Renal cortical epithelial cell (primary cell): Measurements from ENCODE around the gene PKD1. TPM values are rescaled to one million over a fixed set of nuclear protein-coding genes. Genes with fewer than 3 reads are reported as not detected.
"Not testable (repeated sequence)": the region's sequence is repeated elsewhere in the genome, so short reads cannot be mapped to it uniquely, and the experiment has no call there.

Experiments used
- DNase-seq: peaks from one replicate; pipeline ENCODE4 v3.0.0-alpha.2; 2011; ENCODE audit warnings: low read depth
- total RNA-seq: library from RNA; depleted of rRNA; stranded (reverse); fragments of >200 nt; gene quantifications from 2 replicates; pipeline ENCODE4 v1.2.3, GENCODE V29; 2014

PKD1 gene
- total RNA-seq, 1 donor from 2014 or later = 98.0 TPM

- peak; percentile 16 for DNase-seq
These were observed 10.8 kb downstream of the PKD1 start for GRCh38 chr16:2124694-2125444.

GRCh38 chr16:2124377-2124693 lies 11.4 kb downstream of the PKD1 start:
- not testable (repeated sequence) for DNase-seq

- DNase-seq = not testable (repeated sequence)
These were observed 11.9 kb downstream of the PKD1 start for GRCh38 chr16:2123706-2124376.

DNA sequence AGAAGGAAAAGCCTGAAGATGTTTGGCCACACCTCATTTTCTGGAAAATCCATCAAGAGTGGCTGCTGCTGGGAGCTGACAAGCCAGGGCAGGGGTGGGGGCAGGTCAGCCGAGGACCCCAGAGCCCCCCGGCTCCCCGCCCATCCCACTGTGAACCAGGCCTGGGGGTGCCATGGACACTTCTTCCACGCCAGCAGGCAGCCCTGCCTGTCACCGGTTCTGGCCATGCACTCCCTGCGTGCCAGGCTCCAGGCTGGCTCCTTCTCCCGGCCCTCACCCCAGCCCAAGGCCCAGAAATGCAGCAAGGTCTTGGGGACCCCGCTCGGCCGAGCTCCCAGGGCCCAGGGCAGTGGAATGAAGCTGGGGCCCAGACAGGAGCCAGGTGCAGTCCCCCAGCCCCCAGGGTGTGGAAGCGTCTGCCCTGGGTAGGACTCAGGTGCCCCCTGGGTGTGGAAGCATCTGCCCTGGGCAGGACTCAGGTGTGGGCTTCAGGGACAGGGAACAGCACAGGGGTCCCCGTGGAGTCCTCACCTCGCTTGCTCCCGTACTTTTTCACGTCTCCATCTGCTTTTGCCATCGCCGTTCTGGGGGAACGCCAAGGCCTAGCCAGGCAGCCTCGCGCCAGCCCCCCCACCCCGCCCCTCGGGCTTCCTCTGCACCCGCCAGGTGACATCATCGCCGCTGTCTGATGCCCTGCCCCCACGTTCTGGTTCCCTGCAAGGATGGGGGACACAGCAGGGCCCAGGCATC lies 12.6 kb downstream of the PKD1 start:
- DNase-seq = not testable (repeated sequence)

DNA sequence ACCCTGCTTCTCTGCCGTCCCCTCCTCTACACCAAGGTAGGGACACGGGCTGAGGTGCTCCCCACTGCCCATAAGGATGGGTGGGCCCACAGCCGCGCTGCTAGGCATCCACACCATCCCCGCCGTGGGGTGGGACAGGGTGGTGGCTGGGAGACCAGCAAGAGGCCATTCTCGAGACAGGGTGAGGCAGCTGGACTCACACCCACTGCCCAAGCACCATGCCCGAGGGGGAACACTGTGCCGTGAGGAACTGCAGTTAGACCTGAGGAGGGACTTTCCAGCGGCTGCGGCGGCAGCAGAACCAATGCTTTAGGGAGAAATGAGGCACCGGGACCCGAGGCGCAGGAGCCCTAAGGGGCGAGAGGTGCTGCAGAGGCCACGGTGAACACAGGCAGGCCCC lies 13.3 kb downstream of the PKD1 start:
- DNase-seq = no peak

- no peak for DNase-seq
These were observed 13.8 kb downstream of the PKD1 start for GRCh38 chr16:2121853-2122252.

DNA sequence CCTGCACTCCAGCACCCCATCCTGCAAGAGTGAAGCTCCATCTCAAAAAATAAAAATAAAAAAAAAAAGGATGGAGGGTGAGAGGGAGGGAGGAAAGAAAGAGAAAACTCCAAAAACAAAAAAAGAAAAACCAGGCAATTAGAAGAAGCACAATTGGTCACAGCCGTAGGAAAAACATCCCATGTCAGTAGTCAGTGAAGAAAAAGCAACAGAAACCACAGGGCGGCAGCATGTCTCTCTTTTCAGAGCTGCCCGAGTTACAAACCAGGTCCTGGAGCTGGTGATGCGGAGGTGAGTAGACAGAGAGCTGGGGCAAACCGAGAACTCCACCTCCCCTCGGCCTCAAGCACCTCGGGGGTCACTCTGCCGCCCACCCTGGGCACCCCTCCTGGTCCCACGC lies 14.4 kb downstream of the PKD1 start:
- DNase-seq = not testable (repeated sequence)

- not testable (repeated sequence) for DNase-seq
These were observed 17.6 kb downstream of the PKD1 start for GRCh38 chr16:2117960-2118722.

DNA sequence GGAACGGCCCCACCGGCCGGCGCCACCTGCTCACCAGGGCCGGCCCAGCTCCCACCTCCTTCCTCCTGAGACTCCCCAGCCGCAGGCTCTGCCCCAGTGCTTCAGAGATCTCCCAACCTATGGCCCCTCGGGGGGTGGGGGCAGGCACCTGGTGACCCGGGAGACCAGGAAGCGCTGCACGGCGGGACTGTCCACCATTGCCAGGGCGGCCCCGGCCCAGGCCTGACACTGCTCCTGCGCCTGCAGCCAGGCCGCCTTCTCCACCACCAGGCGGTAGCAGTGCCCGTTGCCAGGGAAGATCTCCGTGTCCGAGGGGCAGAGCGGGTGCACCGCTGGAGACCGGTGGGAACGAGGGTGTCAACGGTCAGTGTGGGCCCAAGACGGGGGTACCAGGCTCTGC lies 18.4 kb downstream of the PKD1 start:
- not testable (repeated sequence) for DNase-seq

GRCh38 chr16:2116428-2116827 lies 19.3 kb downstream of the PKD1 start:
- not testable (repeated sequence) for DNase-seq

DNA sequence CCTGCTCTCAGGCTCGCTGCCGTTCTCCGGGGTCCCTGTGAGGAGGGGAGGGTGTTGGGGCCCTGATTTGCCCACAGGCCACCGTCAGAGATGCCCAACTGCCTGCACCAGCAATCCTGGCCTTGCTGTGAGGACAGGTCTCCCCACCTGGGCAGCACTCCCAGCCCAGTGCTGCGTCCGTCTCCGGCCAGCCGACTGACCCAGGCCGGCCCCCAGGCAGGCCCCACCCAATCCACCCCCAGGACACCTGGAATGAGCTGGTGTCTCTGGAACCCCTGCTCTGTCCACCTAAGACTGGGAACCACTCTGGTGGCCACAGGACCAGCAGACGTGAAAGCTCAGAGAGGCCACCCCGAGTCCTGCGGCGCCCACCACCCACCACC lies 20.1 kb downstream of the PKD1 start:
- DNase-seq = no peak

DNA sequence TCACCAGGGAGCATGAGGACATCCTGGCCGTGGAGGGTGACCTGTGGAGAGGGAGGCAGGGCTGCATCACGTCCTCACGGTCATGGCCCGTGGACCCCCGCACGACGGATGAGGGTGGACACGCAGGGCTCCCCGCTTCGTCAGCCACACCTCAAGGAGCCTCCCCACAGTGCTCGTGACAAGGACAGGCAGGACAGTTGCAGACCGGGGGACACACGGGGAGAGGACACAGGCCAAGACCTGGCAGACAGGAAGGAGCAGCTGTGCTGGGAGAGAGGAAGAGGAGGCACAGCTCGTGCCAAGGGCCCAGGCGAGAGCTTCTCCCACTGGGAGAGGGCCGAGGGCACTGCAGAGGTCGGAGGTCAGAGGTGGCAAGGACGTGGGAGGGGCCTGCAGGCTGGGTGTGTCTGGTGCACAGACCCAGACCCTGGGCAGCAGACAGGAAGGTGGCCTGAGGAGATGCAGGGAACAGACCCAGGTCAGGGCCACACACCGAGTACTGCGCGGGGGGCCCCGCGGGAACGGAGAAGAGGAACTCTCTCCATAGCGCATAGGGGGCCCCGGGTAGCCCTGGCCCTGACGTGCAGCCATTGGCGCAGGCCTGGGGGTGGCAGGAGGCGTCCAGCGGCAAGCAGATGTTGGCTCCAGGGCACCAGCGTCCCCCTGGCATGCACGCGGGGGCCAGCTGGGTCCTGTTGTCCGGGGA lies 20.7 kb downstream of the PKD1 start:
- not testable (repeated sequence) for DNase-seq

DNA sequence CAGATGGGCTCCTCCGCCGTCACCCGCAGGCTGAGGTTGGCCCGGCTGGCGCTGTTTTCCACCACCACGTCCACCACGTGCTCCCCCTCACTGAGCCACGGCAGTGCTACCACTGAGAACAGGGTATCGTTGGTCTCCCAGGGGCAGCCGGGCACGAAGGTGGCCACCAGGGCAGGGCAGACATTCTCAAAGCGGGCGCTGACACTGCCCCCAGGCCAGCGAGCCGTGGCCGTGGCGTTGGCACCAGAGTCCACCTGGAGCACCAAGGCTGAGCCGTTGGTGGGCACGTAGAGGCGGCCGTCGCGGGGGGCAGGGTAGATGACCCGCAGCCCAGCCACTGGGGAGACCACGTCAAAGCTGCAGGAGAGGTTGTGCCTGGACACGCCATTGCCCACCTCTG lies 21.5 kb downstream of the PKD1 start:
- not testable (repeated sequence) for DNase-seq

DNA sequence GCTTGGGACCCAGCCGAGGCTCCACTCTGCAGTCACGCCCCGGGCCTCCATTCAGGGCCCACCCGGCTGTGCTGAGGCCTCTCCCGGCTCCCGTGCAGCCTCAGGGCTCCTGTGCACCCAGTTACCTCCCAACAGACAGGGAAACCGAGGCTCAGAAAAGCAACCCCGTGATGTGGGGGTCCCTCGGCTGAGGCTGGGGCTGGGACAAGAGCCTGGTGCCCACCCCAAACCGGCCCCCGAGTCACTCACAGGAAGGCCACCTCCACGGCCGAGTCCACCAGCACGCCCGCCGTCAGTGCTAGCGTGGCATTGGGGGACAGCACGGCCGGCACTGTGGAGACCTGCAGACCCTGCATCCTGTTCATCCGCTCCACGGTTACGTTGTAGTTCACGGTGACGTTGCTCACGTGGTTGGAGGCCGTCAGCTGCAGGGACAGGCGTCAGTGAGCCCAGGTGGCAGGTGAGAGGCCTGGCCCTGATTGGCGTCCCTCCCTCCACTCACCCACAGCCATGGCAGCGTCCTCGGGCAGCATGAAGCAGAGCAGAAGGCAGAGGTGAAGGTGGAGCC lies 23.1 kb downstream of the PKD1 start:
- DNase-seq = not testable (repeated sequence)

DNA sequence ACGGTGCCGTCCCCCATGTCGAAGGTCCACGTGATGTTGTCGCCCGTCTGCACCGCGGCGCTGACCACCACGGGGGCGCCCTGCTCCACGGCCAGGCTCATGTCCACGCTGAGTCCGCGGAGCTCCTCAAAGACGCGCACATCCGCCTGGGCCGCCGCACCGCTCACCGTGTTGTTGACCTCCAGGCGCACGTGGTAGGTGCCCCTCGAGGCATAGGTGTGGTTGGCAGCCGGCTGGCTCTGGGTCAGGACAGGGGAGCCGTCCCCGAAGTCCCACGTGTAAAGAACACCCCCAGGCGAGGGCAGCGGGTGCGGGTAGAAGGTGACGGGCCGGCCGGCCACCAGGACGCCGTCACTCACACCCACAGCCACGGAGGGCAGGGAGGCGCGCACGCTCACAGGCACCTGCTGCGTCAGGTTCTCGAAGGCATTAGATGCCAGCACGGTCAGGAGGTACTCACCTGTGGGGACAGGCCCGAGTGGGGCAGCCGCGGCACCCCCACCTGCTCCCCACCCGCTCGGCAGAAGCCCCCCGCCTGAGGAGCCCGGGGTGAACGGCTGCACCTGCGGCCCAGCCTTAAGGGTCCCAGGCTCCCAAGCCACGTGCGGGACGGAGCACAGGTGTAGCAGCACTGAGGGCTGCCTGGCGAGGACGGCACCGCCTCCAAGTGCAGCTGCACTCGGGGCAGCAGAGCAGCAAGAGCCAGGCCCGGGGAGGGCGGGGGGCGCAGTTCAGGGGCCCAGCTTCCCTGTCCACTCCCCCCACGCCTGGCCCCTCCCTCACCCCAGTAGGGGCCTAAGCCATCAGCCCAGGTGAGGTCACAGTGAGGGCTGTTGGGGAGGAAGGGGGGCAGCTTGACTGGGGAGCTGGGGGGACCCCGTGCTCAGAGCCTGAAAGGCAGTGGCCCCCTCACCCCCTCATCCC lies 24.0 kb downstream of the PKD1 start:
- not testable (repeated sequence) for DNase-seq

- not testable (repeated sequence) for DNase-seq
These were observed 24.7 kb downstream of the PKD1 start for GRCh38 chr16:2111009-2111353.

- DNase-seq = not testable (repeated sequence)
These were observed 25.2 kb downstream of the PKD1 start for GRCh38 chr16:2110332-2111008.

- DNase-seq = not testable (repeated sequence)
These were observed 25.8 kb downstream of the PKD1 start for GRCh38 chr16:2109872-2110271.

GRCh38 chr16:2109271-2109580 lies 26.5 kb downstream of the PKD1 start:
- not testable (repeated sequence) for DNase-seq
